Spleen (tissue), 11 donors: ENCODE results near the gene SPATA6L. TPM values are rescaled to one million over a fixed set of nuclear protein-coding genes. Genes with fewer than 3 reads are reported as not detected.

ENCODE experiments used
- DNase-seq: peaks from one replicate; pipeline ENCODE4 v3.0.0-alpha.2; 2020
- H3K27ac ChIP-seq, 8 donors: fragments of 200-600 bp; sonication (generic) in 7 of 8; 1 replicate in 4 of 8; 2 replicates in 4 of 8; pipeline versions ENCODE4 v1.5.0 to v1.8.0; 2016 to 2021; ENCODE audit warnings: inconsistent platforms in 4 of 8, mild to moderate bottlenecking in 4 of 8, moderate library complexity in 1 of 8
- H3K27me3 ChIP-seq, 7 donors: fragments of 200-600 bp; sonication (generic) in 6 of 7; replicated peaks in 1 of 7; 1 replicate in 4 of 7; 2 replicates in 3 of 7; pipeline versions ENCODE4 v1.5.0 to v1.8.0; 2016 to 2021; ENCODE audit warnings: inconsistent platforms in 3 of 7, mild to moderate bottlenecking in 1 of 7
- H3K36me3 ChIP-seq, 6 donors: fragments of 200-600 bp; sonication (generic) in 5 of 6; 1 replicate in 4 of 6; 2 replicates in 2 of 6; pipeline versions ENCODE4 v1.5.0 to v1.8.0; 2016 to 2021; ENCODE audit warnings: inconsistent platforms in 2 of 6
- H3K4me1 ChIP-seq, 6 donors: fragments of 200-600 bp; sonication (generic) in 5 of 6; 1 replicate in 3 of 6; 2 replicates in 3 of 6; pipeline versions ENCODE4 v1.5.0 to v1.8.0; 2016 to 2021; ENCODE audit warnings: inconsistent platforms in 3 of 6
- H3K4me3 ChIP-seq, 8 donors: fragments of 200-600 bp; sonication (generic) in 7 of 8; 1 replicate in 4 of 8; 2 replicates in 4 of 8; pipeline versions ENCODE4 v1.5.0 to v1.8.0; 2016 to 2021; ENCODE audit warnings: inconsistent platforms in 4 of 8, mild to moderate bottlenecking in 4 of 8, moderate library complexity in 2 of 8
- H3K9me3 ChIP-seq, 8 donors: fragments of 200-600 bp; sonication (generic) in 7 of 8; 1 replicate in 4 of 8; 2 replicates in 4 of 8; pipeline versions ENCODE4 v1.5.0 to v1.8.0; 2016 to 2021; ENCODE audit warnings: inconsistent platforms in 4 of 8
- CTCF ChIP-seq, 11 experiments: fragments of 200-600 bp in 7 of 11; fragments of 450-650 bp in 4 of 11; sonication (generic) in 4 of 11; IDR thresholded peaks in 8 of 11; conservative IDR thresholded peaks in 3 of 11; 1 replicate in 7 of 11; 2 replicates in 4 of 11; pipeline versions ENCODE4 v1.4.0 to v1.8.0; 2016 to 2021; ENCODE audit warnings: antibody characterized with exemption in 11 of 11, inconsistent platforms in 4 of 11, mild to moderate bottlenecking in 1 of 11
- POLR2A ChIP-seq, 3 donors: fragments of 450-650 bp; IDR thresholded peaks; one replicate each; pipeline ENCODE4 v1.5.1; 2017; ENCODE audit warnings: antibody characterized with exemption in 3 of 3, mild to moderate bottlenecking in 1 of 3
- POLR2AphosphoS5 ChIP-seq, 3 donors: sonication (generic); formaldehyde crosslinking; IDR thresholded peaks; one replicate each; pipeline ENCODE4 v1.5.1; 2017; ENCODE audit warnings: antibody characterized with exemption in 3 of 3
- WGBS, 5 donors: extraction: QIAGEN DNeasy Blood & Tissue Kit in 3 of 5; methylation state at CpG; one replicate each; pipeline versions ENCODE4 v1.1.5 to v1.1.7; 2013 to 2018; 5-methylcytosine and 5-hydroxymethylcytosine counted together
- intact Hi-C: fragments of 100-400 bp; cut with DNase I; formaldehyde crosslinking; loops from one replicate; pipeline ENCODE4 v1.15.0; 2023; ENCODE audit warnings: low total_unique reads
- polyA plus RNA-seq, 3 donors: library from polyadenylated mRNA; stranded (reverse); fragments of 200-250 nt; gene quantifications; one replicate each; pipeline ENCODE4 v1.2.1, GENCODE V29; 2013
- total RNA-seq, 7 donors: library from RNA; depleted of rRNA in 3 of 7; stranded (reverse); fragments of >200 nt in 3 of 7; fragmentation: NEBNext Ultra II Directional in 4 of 7; extraction: Animal tissue kit (Norgen Biotek cat#: 25700) in 4 of 7; gene quantifications; one replicate each; pipeline versions ENCODE4 v1.1.0 to v1.2.1, GENCODE V29; 2016 to 2021
- donor health status: healthy with polysubstance abuse.
- donor health status: DM: no; HTN: no; CAD: no; lungs with moderate emphysema.
- donor health status: DM: no; HTN: no; CAD: no.
- donor health status: Bipolar disorder and iron deficiency.
- donor health status: healthy.
- donor health status: DM: no; HTN: no; CAD: no.
- donor health status: DM: yes; HTN: yes; CAD: no.

SPATA6L gene
- total and polyA plus RNA-seq, 10 donors: 0.32 to 5.7 (median 1.1) TPM

- Histone ChIP-seq H3K36me3 (no peaks in the 10 kb centered on the region), H3K4me1 (no peaks in the 10 kb centered on the region), H3K9me3 (no peaks in the 10 kb centered on the region), H3K27ac (no peak overlapping the region), H3K27me3 (no peaks in the 10 kb centered on the region), H3K4me3 (no peak overlapping the region)
- no peak for DNase-seq
- 85 to 96% (median 89%) methylated on average over 1 of the region's 1 CpG for WGBS, 5 donors
- TF ChIP-seq POLR2AphosphoS5 (IDR thresholded peaks at IDR 0.05) (no peak), POLR2A (IDR thresholded peaks at IDR 0.05) (no peak), CTCF (IDR thresholded peaks at IDR 0.05 in 8 of 11, conservative IDR thresholded peaks at IDR 0.05 in 3 of 11) (no peak)
- intact Hi-C loops: no loop called here
Observed at GRCh38 chr9:4553951-4554381, 112.3 kb downstream of the SPATA6L start.

- H3K27me3 ChIP-seq: no peaks in the 10 kb centered on the region
- no peak overlapping the region for H3K4me3 ChIP-seq
- 58 to 73% (median 66%) methylated on average over 4 of the region's 4 CpGs for WGBS, 5 donors
- H3K27ac ChIP-seq: no peak overlapping the region
- no peaks in the 10 kb centered on the region for H3K36me3 ChIP-seq
- no peak for TF ChIP-seq POLR2A (IDR thresholded peaks at IDR 0.05)
- TF ChIP-seq POLR2AphosphoS5 (IDR thresholded peaks at IDR 0.05): no peak
- no peak for TF ChIP-seq CTCF (IDR thresholded peaks at IDR 0.05 in 8 of 11, conservative IDR thresholded peaks at IDR 0.05 in 3 of 11)
- peaks cover 0 to 6% (median 0%) of the 10 kb centered on the region in 6 donors for H3K4me1 ChIP-seq
- intact Hi-C loops: no loop called here
- H3K9me3 ChIP-seq: no peaks in the 10 kb centered on the region
- no peak for DNase-seq
Observed at GRCh38 chr9:4550777-4551484, 115.3 kb downstream of the SPATA6L start.

GRCh38 chr9:4549751-4550295 is 116.5 kb downstream of the SPATA6L start:
- DNase-seq: no peak
- intact Hi-C loops: no loop called here
- TF ChIP-seq CTCF (IDR thresholded peaks at IDR 0.05 in 8 of 11, conservative IDR thresholded peaks at IDR 0.05 in 3 of 11): no peak
- TF ChIP-seq POLR2A (IDR thresholded peaks at IDR 0.05): no peak
- TF ChIP-seq POLR2AphosphoS5 (IDR thresholded peaks at IDR 0.05): no peak
- H3K36me3 ChIP-seq: no peaks in the 10 kb centered on the region
- no peak overlapping the region for H3K4me3 ChIP-seq
- no peak overlapping the region for H3K27ac ChIP-seq
- H3K27me3 ChIP-seq: no peaks in the 10 kb centered on the region
- no peaks in the 10 kb centered on the region for H3K9me3 ChIP-seq
- H3K4me1 ChIP-seq: peaks cover 0 to 6% (median 0%) of the 10 kb centered on the region in 6 donors
- 64 to 80% (median 76%) methylated on average over 4 of the region's 4 CpGs for WGBS, 5 donors
